AG04449 (cell line): Measurements from ENCODE around the gene USF2.

Source experiments
- CTCF ChIA-PET: fragments of 350-600 bp; formaldehyde crosslinking; extraction: SDS; loops from one replicate; lab custom pipeline; 2021; ENCODE audit warnings: antibody characterized with exemption; lab: Yijun Ruan, JAX
- POLR2A ChIA-PET: fragments of 400-600, 350-600 bp; formaldehyde crosslinking; extraction: SDS; loops from one replicate; lab custom pipeline; 2020; ENCODE audit warnings: antibody characterized with exemption, inconsistent platforms; lab: Yijun Ruan, JAX
- DNase-seq: peaks from one replicate; pipeline ENCODE4 v3.0.0-alpha.2; 2010; ENCODE audit warnings: low read depth, low spot score
- H3K4me3 ChIP-seq: 2 replicates; pipeline ENCODE4 v1.5.1; 2011; ENCODE audit warnings: low read depth, mild to moderate bottlenecking, control low read depth, low read length
- CTCF ChIP-seq: IDR thresholded peaks from one replicate; pipeline ENCODE4 v1.5.1; 2011; ENCODE audit warnings: mild to moderate bottlenecking, moderate library complexity, low read length, control low read depth, inconsistent platforms; ENCODE audit not compliant: insufficient read depth; ENCODE audit errors: missing control alignments

Gene USF2

GRCh38 chr19:35310811-35311465 lies 42.2 kb downstream of the USF2 start:
- ChIA-PET CTCF (interaction anchor here (1.5 kb wide), 1 partner anchor 43 kb away, joined by 3 read pairs; no protein-coding TSS in a partner anchor), POLR2A (no interaction called here)
- DNase-seq: no peak
- no peak overlapping the region for H3K4me3 ChIP-seq
- no peak for TF ChIP-seq CTCF

GRCh38 chr19:35311901-35312665 lies 43.3 kb downstream of the USF2 start:
- ChIA-PET CTCF (no interaction called here), POLR2A (no interaction called here)
- TF ChIP-seq CTCF: no peak
- DNase-seq: no peak
- H3K4me3 ChIP-seq: no peak overlapping the region

GRCh38 chr19:35313587-35313986 lies 44.8 kb downstream of the USF2 start:
- TF ChIP-seq CTCF: no peak
- CTCF ChIA-PET: interaction anchor here (0.7 kb wide), 1 partner anchor 172 kb away, joined by 3 read pairs; no protein-coding TSS in a partner anchor
- DNase-seq: no peak
- POLR2A ChIA-PET: no interaction called here
- no peak overlapping the region for H3K4me3 ChIP-seq

GRCh38 chr19:35314031-35314430 lies 45.3 kb downstream of the USF2 start:
- DNase-seq: no peak
- no peak for TF ChIP-seq CTCF
- H3K4me3 ChIP-seq: no peak overlapping the region
- ChIA-PET POLR2A (no interaction called here), CTCF (no interaction called here)

- ChIA-PET CTCF (interaction anchor here (1.4 kb wide), 1 partner anchor 10 kb away, joined by 3 read pairs; no protein-coding TSS in a partner anchor), POLR2A (no interaction called here)
- DNase-seq: no peak
- H3K4me3 ChIP-seq: no peak overlapping the region
- TF ChIP-seq CTCF: no peak
Measured at GRCh38 chr19:35314858-35315470, 46.2 kb downstream of the USF2 start.

- no peak overlapping the region for H3K4me3 ChIP-seq
- no peak for DNase-seq
- CTCF ChIA-PET: interaction anchor here (1.4 kb wide), 1 partner anchor 11 kb away, joined by 3 read pairs; no protein-coding TSS in a partner anchor
- no peak for TF ChIP-seq CTCF
- POLR2A ChIA-PET: no interaction called here
Measured at GRCh38 chr19:35315883-35316282, 47.1 kb downstream of the USF2 start.
